Measurements from ENCODE around the gene IRF1. TPM values are rescaled to one million over a fixed set of nuclear protein-coding genes. Genes with fewer than 3 reads are reported as not detected.
"Not testable (repeated sequence)": the region's sequence is repeated elsewhere in the genome, so short reads cannot be mapped to it uniquely, and the experiment has no call there.

IRF1 gene
- polyA plus RNA-seq, 4 donors, result 13.9 to 23.8 (median 18.9) TPM

- no peak for DNase-seq (ENCODE audit: low read depth in 4 of 4, low spot score in 2 of 4)
Measured at GRCh38 chr5:132487841-132488555, 2.6 kb downstream of the IRF1 start.

GRCh38 chr5:132487095-132487428, 3.5 kb downstream of the IRF1 start:
- no peak for DNase-seq (ENCODE audit: low read depth in 4 of 4, low spot score in 2 of 4)

- no peak for DNase-seq (ENCODE audit: low read depth in 4 of 4, low spot score in 2 of 4)
Measured at GRCh38 chr5:132486318-132487094, 4.1 kb downstream of the IRF1 start.

- no peak for DNase-seq (ENCODE audit: low read depth in 4 of 4, low spot score in 2 of 4)
Measured at GRCh38 chr5:132485641-132486317, 4.8 kb downstream of the IRF1 start.

- DNase-seq (ENCODE audit: low read depth in 4 of 4, low spot score in 2 of 4), result not testable (repeated sequence)
Measured at GRCh38 chr5:132484876-132485640, 5.5 kb downstream of the IRF1 start.

- no peak for DNase-seq (ENCODE audit: low read depth in 4 of 4, low spot score in 2 of 4)
Measured at GRCh38 chr5:132484391-132484725, 6.2 kb downstream of the IRF1 start.

GRCh38 chr5:132483661-132484390, 6.7 kb downstream of the IRF1 start:
- no peak for DNase-seq (ENCODE audit: low read depth in 4 of 4, low spot score in 2 of 4)

- DNase-seq (ENCODE audit: low read depth in 4 of 4, low spot score in 2 of 4), result no peak
Measured at GRCh38 chr5:132483101-132483500, 7.5 kb downstream of the IRF1 start.

GRCh38 chr5:132481596-132482211, 8.9 kb downstream of the IRF1 start:
- DNase-seq (ENCODE audit: low read depth in 4 of 4, low spot score in 2 of 4), result no peak

- DNase-seq (ENCODE audit: low read depth in 4 of 4, low spot score in 2 of 4), result no peak
Measured at GRCh38 chr5:132480893-132481595, 9.5 kb downstream of the IRF1 start.

- no peak for DNase-seq (ENCODE audit: low read depth in 4 of 4, low spot score in 2 of 4)
Measured at GRCh38 chr5:132480546-132480892, 10.1 kb downstream of the IRF1 start.

- DNase-seq (ENCODE audit: low read depth in 4 of 4, low spot score in 2 of 4), result no peak
Measured at GRCh38 chr5:132480042-132480441, 10.5 kb downstream of the IRF1 start.

- no peak for DNase-seq (ENCODE audit: low read depth in 4 of 4, low spot score in 2 of 4)
Measured at GRCh38 chr5:132479111-132479951, 11.2 kb downstream of the IRF1 start.

- DNase-seq (ENCODE audit: low read depth in 4 of 4, low spot score in 2 of 4), result no peak
Measured at GRCh38 chr5:132478366-132478871, 12.2 kb downstream of the IRF1 start.

GRCh38 chr5:132477784-132478365, 12.7 kb downstream of the IRF1 start:
- DNase-seq (ENCODE audit: low read depth in 4 of 4, low spot score in 2 of 4), result no peak

- no peak for DNase-seq (ENCODE audit: low read depth in 4 of 4, low spot score in 2 of 4)
Measured at GRCh38 chr5:132476876-132477781, 13.4 kb downstream of the IRF1 start.
